Measurements from ENCODE around the gene RSF1. TPM values are rescaled to one million over a fixed set of nuclear protein-coding genes. Genes with fewer than 3 reads are reported as not detected.

The RSF1 gene
- total RNA-seq, 1 donor from 2014 or later, result 74.2 TPM

- peaks cover 38% of the 10 kb centered on the region for H3K4me1 Mint-ChIP-seq (ENCODE audit: unreplicated experiment)
- no peaks in the 10 kb centered on the region for H3K36me3 Mint-ChIP-seq (ENCODE audit: unreplicated experiment)
- peak overlapping the region; percentile 99 for H3K4me3 Mint-ChIP-seq (ENCODE audit: unreplicated experiment)
- H3K9me3 Mint-ChIP-seq (ENCODE audit: unreplicated experiment), result peaks cover 4% of the 10 kb centered on the region
- peak overlapping the region; percentile 91 for H3K27ac Mint-ChIP-seq (ENCODE audit: unreplicated experiment)
- DNase-seq (ENCODE audit: extremely low spot score, unreplicated experiment), result peak; percentile 92
- H3K27me3 Mint-ChIP-seq (ENCODE audit: unreplicated experiment), result no peaks in the 10 kb centered on the region
- TF ChIP-seq CTCF (IDR thresholded peaks at IDR 0.05), result no peak
Observed at GRCh38 chr11:77819411-77819920, 1.1 kb downstream of the RSF1 start.

DNA sequence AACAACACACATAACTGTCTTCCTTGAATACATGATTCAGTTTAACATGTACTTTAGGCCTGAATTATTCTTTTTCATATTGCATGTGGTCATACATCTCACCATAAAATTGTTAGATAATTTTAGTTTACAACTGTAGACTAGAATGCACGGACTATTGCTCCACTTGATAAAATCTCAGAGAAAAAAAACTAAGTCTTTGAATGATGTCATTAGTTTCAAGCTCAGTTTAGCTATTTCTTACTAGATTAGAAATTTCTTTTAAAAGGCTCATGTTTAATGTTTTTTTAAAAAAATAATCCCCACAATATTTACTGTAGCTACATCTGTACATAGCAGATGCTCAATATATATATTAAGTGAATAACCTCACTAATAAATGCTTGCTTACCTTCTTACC lies 5.1 kb downstream of the RSF1 start:
- DNase-seq (ENCODE audit: extremely low spot score, unreplicated experiment), result no peak

GRCh38 chr11:77814848-77815247 lies 5.7 kb downstream of the RSF1 start:
- H3K9me3 Mint-ChIP-seq (ENCODE audit: unreplicated experiment), result peaks cover 4% of the 10 kb centered on the region
- H3K4me1 Mint-ChIP-seq (ENCODE audit: unreplicated experiment), result peaks cover 15% of the 10 kb centered on the region
- no peak overlapping the region for H3K4me3 Mint-ChIP-seq (ENCODE audit: unreplicated experiment)
- DNase-seq (ENCODE audit: extremely low spot score, unreplicated experiment), result no peak
- H3K27me3 Mint-ChIP-seq (ENCODE audit: unreplicated experiment), result no peaks in the 10 kb centered on the region
- peaks cover 11% of the 10 kb centered on the region for H3K36me3 Mint-ChIP-seq (ENCODE audit: unreplicated experiment)
- TF ChIP-seq CTCF (IDR thresholded peaks at IDR 0.05), result no peak
- H3K27ac Mint-ChIP-seq (ENCODE audit: unreplicated experiment), result no peak overlapping the region

More for the DNA sequence above, 5.1 kb downstream of the RSF1 start:
- Mint-ChIP-seq H3K27me3 (ENCODE audit: unreplicated experiment) (no peaks in the 10 kb centered on the region), H3K9me3 (ENCODE audit: unreplicated experiment) (peaks cover 4% of the 10 kb centered on the region), H3K4me3 (ENCODE audit: unreplicated experiment) (no peak overlapping the region), H3K4me1 (ENCODE audit: unreplicated experiment) (peaks cover 15% of the 10 kb centered on the region), H3K27ac (ENCODE audit: unreplicated experiment) (no peak overlapping the region), H3K36me3 (ENCODE audit: unreplicated experiment) (peaks cover 5% of the 10 kb centered on the region)
- no peak for TF ChIP-seq CTCF (IDR thresholded peaks at IDR 0.05)

DNA sequence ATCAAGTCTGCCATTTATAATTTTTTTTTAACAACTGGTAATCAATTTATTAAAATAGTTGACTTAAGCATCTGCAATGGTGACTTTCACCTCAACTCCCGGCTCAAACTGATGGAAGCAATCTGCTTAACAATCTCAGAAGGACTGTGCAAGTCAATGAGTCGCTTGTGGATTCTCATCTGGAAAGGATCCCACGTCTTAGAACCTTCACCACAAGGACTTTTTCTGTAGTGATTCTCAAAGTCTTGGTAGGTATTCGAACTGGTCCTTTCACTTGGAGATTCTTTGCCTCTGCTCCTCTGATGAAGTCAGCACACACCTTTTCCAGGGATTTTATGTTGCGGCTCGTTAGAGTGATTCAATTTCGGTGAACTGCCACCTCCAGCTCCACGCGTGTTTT lies 7.3 kb downstream of the RSF1 start:
- Mint-ChIP-seq H3K27ac (ENCODE audit: unreplicated experiment) (no peak overlapping the region), H3K4me1 (ENCODE audit: unreplicated experiment) (peaks cover 8% of the 10 kb centered on the region), H3K9me3 (ENCODE audit: unreplicated experiment) (peaks cover 4% of the 10 kb centered on the region), H3K36me3 (ENCODE audit: unreplicated experiment) (peaks cover 12% of the 10 kb centered on the region), H3K27me3 (ENCODE audit: unreplicated experiment) (no peaks in the 10 kb centered on the region), H3K4me3 (ENCODE audit: unreplicated experiment) (no peak overlapping the region)
- no peak for TF ChIP-seq CTCF (IDR thresholded peaks at IDR 0.05)
- DNase-seq (ENCODE audit: extremely low spot score, unreplicated experiment), result no peak

- Mint-ChIP-seq H3K9me3 (ENCODE audit: unreplicated experiment) (no peaks in the 10 kb centered on the region), H3K27me3 (ENCODE audit: unreplicated experiment) (no peaks in the 10 kb centered on the region), H3K27ac (ENCODE audit: unreplicated experiment) (no peak overlapping the region), H3K4me3 (ENCODE audit: unreplicated experiment) (no peak overlapping the region), H3K36me3 (ENCODE audit: unreplicated experiment) (peaks cover 17% of the 10 kb centered on the region), H3K4me1 (ENCODE audit: unreplicated experiment) (peaks cover 15% of the 10 kb centered on the region)
- TF ChIP-seq CTCF (IDR thresholded peaks at IDR 0.05), result no peak
- DNase-seq (ENCODE audit: extremely low spot score, unreplicated experiment), result no peak
Observed at GRCh38 chr11:77806993-77807392, 13.5 kb downstream of the RSF1 start.
